Subcutaneous adipose tissue (tissue), 4 donors: Measurements from ENCODE around the gene FTO. TPM values are rescaled to one million over a fixed set of nuclear protein-coding genes. Genes with fewer than 3 reads are reported as not detected.

Experiments
- total RNA-seq, 4 donors: library from RNA; depleted of rRNA; stranded (reverse); fragments of >200 nt; gene quantifications; one replicate each; pipeline ENCODE4 v1.1.0, GENCODE V29; 2016
- TF ChIP-seq, protein P1 (sequence below): fragments of 450-650 bp; IDR thresholded peaks from one replicate; pipeline ENCODE4 v1.5.1; 2016; ENCODE audit warnings: low read depth, mild to moderate bottlenecking, control low read depth, antibody characterized with exemption, moderate library complexity

FTO gene
- total RNA-seq, 4 donors from 2014 or later: 74.3 to 102 (median 90.9) TPM

- TF ChIP-seq, protein P1, sequence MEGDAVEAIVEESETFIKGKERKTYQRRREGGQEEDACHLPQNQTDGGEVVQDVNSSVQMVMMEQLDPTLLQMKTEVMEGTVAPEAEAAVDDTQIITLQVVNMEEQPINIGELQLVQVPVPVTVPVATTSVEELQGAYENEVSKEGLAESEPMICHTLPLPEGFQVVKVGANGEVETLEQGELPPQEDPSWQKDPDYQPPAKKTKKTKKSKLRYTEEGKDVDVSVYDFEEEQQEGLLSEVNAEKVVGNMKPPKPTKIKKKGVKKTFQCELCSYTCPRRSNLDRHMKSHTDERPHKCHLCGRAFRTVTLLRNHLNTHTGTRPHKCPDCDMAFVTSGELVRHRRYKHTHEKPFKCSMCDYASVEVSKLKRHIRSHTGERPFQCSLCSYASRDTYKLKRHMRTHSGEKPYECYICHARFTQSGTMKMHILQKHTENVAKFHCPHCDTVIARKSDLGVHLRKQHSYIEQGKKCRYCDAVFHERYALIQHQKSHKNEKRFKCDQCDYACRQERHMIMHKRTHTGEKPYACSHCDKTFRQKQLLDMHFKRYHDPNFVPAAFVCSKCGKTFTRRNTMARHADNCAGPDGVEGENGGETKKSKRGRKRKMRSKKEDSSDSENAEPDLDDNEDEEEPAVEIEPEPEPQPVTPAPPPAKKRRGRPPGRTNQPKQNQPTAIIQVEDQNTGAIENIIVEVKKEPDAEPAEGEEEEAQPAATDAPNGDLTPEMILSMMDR: no peak
Measured at GRCh38 chr16:54027558-54027957, 323.6 kb downstream of the FTO start.

DNA sequence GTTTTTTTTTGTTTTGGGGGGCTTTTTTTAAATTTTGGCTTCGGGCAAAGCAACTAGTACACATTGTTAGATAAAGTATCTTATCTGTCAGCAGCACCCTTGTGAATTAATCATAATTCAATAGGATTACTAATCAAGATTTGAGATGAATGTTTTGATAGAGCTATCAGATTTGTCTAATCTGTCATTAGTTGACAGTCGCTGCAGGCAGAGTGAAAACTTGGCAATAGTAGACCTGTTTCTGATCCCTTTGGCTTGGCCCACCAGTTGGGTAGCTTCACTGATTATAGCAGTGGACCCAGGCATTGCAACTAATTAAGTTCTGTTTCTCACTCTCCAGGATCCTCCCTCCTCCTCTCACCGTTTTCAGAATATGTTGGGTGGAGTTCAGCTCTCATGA, 324.0 kb downstream of the FTO start:
- TF ChIP-seq, protein P1: no peak

DNA sequence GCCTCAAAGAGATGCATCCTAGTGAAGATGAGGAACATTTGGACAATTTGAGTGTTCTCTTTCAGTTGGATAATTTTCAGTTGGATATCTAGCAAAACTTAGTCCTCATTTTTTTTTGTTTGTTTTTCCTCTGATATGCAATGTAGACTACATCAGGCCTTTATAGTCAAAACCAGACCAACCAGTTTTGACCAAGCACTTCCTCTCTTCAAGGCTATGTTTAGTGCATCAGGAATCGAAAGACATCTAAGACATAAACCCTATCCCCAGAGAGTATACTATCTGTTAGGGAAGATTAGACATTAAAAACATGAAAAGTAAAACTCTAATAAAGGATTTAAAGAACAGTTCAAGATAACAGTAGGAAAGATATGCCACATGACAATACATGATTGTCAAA, 326.5 kb downstream of the FTO start:
- TF ChIP-seq, protein P1: no peak

- TF ChIP-seq, protein P1: no peak
Measured at GRCh38 chr16:54031107-54031760, 327.3 kb downstream of the FTO start.

DNA sequence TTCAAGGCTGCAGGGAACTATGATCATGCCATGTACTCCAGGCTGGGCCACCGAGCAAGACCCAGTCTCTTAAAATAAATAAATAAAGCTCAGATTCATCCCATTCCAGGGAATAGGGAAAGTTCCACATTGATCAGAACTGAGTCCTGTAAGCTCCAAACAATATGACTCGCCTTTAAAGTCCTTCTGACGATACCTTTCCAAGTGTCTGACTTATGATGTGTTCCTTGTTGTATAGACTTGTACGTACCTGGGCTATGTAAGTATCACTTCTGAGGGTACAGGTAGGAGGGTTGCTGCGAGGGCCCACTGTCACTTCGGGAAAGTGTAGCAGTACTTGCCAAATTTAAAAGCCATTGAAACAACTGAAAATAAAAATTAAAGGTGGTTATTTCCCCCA, 329.8 kb downstream of the FTO start:
- TF ChIP-seq, protein P1: no peak

- TF ChIP-seq, protein P1: no peak
Measured at GRCh38 chr16:54034684-54035083, 330.7 kb downstream of the FTO start.

DNA sequence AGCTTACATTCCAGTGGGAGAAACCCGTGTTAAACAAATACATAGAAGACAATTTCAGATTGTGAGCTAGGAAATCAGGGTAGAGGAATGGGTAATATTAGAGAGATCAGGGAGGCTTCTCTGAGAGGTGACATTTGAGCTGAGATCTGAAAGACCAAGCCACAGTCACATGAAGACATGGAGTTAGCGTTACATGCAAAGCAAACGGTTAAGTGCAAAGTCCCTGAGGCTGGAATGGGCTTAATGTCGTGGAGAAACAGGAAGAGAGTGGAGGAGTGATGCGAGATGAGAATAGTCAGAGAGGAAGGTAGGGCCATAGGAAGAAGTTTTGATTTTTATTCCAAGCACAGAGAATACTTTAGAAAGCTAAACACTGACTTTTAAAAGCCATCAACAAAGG, 336.5 kb downstream of the FTO start:
- TF ChIP-seq, protein P1: no peak
